Stimulated activated CD8-positive, alpha-beta memory T cell treated with anti-CD3 and anti-CD28 coated beads, Interleukin-15, amount 100 ng/mL, for 4 hours (primary cell): Measurements from ENCODE around the gene PAX5.

Experiments used
- DNase-seq, 2 donors: peaks; one replicate each; pipeline ENCODE4 v3.0.0-alpha.2; 2020; ENCODE audit warnings: low read depth in 2 of 2

PAX5 gene

GRCh38 chr9:36934478-36935065, 99.5 kb downstream of the PAX5 start:
- DNase-seq: no peak

DNA sequence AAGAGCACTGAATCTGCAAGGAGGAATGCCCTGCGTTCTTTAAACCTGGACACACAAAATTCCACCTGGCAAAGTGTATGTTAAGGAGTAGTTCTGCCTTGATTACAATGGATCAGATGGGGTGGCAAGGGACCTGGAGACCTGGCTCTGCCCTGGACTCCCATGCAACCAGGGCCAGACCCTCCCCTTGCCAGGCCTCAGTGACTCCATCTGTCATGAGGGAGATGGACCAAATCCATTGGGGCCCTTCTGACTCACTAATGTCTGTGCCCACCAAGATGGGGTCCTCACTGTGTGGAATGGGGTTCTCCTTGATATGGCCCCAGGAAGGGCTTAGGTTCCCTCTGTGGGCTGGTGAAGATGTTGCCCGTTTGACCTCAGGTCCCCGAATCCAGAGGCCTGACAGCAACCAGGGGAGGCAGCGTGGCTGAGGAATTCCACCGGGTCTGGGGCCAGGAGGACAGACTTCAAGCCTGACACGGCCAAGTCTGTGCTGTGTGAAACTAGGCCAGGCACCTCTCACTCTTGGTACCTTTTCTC, 100.3 kb downstream of the PAX5 start:
- DNase-seq: no peak

GRCh38 chr9:36932198-36932597, 101.9 kb downstream of the PAX5 start:
- DNase-seq: no peak

DNA sequence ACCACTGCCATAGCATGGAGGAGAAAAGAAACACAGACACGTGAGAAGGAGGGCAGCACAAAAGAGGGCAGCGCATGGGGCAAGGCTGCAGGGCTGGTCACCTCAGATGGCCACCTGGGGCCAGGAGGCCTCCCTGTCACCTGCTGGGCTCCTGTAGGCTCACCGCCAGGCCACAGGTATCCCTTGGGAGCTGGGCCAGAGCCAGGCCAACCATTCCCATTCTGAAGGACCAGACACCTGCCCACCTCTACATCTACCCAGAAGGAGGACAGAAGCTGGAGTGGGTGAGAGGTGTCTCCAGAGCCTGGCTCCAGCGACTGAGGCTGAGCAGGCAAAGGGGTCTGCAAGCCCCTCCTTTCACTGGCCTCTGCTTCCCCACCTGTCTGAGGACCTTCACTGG, 103.1 kb downstream of the PAX5 start:
- no peak for DNase-seq

DNA sequence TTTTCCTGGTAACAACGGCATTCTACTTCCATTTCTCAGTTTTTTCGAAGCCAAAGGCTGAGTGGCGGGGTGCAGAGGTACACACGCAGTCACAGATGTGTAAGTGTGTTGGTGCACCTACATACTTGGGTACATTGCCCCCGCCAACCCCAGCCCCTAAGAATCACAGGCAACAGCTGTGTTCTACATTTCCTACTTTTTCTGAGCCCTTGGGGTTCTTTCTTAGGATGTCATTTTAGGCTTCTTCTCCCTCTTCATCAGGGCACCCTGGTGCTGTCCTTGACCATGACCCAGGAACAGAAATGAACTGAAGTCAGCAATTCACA, 104.8 kb downstream of the PAX5 start:
- DNase-seq: no peak

GRCh38 chr9:36928670-36929349, 105.3 kb downstream of the PAX5 start:
- DNase-seq: no peak

GRCh38 chr9:36928210-36928609, 105.9 kb downstream of the PAX5 start:
- DNase-seq: no peak

DNA sequence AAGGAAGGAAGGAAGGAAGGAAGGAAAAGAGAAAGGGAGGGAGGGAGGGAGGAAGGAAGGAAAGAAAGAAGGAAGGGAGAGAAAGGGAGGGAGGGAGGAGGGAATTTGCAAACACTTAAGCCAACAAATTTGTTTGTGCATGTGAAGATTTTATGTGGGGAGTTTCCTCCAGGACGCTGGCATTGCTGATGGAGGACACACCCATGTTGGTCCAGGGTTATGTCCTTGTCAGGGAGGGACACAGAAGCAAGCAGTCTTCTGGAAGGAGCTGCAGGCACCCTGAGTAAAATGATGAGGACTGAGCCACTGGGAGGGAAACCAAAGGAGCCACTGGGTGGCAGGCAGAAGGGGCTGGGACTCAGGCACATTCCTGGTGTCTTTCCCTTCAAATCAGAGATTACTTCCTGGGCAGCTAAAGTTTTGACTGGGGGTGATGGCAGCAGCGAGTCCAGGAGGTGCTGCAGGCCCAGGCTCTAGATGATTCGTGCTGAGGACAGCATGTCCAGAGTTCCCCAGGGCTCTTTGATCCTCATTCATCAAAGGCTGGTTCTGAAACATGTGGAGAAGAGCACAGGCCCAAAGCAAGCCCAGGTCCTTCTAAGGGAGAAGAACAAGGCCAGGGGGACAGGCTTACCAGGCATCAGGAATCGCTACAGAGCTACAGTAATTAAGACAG, 109.2 kb downstream of the PAX5 start:
- DNase-seq: no peak

DNA sequence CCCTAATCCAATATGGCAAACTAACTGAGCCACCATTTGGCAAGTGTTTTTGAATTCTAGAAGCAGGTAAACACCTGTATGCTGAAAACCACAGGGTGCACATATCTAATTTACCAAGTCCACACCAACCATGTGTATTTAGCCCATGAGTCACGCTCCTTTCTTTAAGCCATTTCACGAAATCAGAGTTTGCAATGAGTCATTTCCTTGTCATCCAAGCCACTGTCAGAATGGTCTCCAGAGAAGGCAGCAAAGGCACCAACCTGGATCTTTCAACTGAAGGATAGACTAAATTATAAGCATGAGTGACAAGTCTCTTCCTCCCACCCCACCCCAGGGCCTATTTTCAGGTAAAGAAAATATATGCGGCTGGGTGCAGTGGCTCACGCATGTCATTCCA, 110.0 kb downstream of the PAX5 start:
- no peak for DNase-seq

GRCh38 chr9:36923025-36923625, 110.9 kb downstream of the PAX5 start:
- no peak for DNase-seq

- DNase-seq: no peak
These were observed 111.5 kb downstream of the PAX5 start for GRCh38 chr9:36922548-36922947.

DNA sequence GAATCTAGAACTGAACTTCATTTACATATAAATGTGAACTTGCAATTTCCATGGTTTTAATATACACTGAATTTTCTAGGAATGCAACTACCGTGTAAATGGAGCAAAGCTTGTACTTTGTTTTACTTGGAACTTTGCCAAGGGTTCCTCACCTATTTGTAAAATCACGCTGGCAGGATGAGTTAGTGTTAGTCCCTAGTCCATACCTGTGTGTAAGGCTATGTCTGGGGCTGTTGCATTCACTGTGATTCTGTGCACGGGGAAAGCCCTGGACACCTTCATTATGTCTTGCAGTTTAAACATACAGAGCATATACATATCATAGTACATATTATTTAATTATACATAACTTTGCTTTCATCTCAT, 119.9 kb downstream of the PAX5 start:
- no peak for DNase-seq

GRCh38 chr9:36913393-36914211, 120.5 kb downstream of the PAX5 start:
- no peak for DNase-seq

GRCh38 chr9:36912620-36913019, 121.4 kb downstream of the PAX5 start:
- DNase-seq: no peak

DNA sequence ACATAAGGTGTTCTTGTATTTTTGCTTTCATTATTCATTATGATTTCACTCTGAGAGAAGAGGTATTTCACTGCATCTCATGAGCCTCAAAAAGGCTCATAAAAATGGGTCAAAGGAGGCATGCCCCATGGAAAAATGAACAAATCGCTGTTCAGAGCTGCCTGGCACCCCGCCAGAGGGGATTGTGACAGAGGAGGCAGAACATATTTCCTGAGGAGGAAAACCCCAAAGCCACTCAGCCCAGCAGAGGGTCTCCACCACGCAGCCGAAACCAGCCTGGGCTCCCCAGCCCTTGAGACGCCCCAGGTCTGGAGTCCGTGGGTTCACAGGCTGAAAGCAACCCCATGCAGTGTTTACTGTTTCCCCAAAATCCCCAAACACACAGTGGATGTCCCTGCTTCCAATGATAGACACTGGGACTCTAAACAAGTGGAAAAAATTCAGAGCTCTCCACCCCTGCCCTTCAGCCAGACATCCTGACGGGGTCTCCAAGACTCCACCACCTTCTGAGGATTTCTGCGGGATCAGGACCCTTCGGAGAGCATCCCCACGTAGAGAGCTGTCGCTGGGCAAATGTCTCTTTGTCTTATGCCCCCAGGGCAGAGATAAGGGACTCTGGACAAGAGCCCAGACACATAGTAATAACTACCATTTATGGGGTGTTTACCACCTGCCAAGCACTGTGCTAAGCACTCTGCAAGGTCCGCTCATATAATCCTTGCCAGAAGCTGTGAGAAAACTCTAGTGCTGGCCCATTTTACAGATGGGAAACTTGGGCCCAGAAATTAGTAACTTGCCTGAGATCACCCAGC, 122.3 kb downstream of the PAX5 start:
- no peak for DNase-seq

- no peak for DNase-seq
These were observed 123.0 kb downstream of the PAX5 start for GRCh38 chr9:36911037-36911436.

DNA sequence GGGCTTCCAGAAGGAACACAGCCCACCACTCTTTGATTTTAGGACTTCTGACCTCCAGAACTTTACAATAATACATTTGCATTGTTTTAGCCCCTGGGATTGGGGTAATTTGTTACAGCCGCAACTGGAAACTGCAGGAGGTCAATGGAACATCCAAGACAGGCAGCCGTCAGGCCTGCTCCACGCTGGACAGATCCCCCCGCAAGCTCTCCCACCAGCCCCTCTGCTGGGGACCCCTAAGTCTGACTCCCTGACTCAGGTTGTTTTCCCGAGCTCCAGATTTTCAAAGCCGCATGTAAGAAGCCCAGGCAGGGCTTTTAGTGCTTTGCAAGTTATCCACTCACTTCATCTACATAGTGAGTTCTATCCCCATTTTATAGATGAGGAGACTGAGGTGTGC, 127.6 kb downstream of the PAX5 start:
- no peak for DNase-seq

GRCh38 chr9:36905101-36906066, 128.7 kb downstream of the PAX5 start:
- DNase-seq: no peak

- peak in 1 of 2 donors; percentile 3 for DNase-seq
These were observed 130.3 kb downstream of the PAX5 start for GRCh38 chr9:36903541-36904435.
